ENCODE measurements around the gene ARL15. TPM values are rescaled to one million over a fixed set of nuclear protein-coding genes. Genes with fewer than 3 reads are reported as not detected.

The ARL15 gene
- total RNA-seq, 1 donor from 2014 or later, result 16.9 TPM

GRCh38 chr5:54296386-54296785 lies 14.0 kb downstream of the ARL15 start:
- no peak for DNase-seq (ENCODE audit: extremely low spot score, unreplicated experiment)
- Mint-ChIP-seq H3K9me3 (no peaks in the 10 kb centered on the region), H3K36me3 (no peaks in the 10 kb centered on the region), H3K4me1 (ENCODE audit: unreplicated experiment) (peaks cover 5% of the 10 kb centered on the region), H3K27me3 (no peaks in the 10 kb centered on the region), H3K4me3 (no peak overlapping the region), H3K27ac (no peak overlapping the region)
- TF ChIP-seq CTCF (conservative IDR thresholded peaks at IDR 0.05), result no peak

- Mint-ChIP-seq H3K4me1 (ENCODE audit: unreplicated experiment) (peaks cover 5% of the 10 kb centered on the region), H3K27me3 (no peaks in the 10 kb centered on the region), H3K27ac (no peak overlapping the region), H3K9me3 (no peaks in the 10 kb centered on the region), H3K36me3 (no peaks in the 10 kb centered on the region), H3K4me3 (no peak overlapping the region)
- no peak for TF ChIP-seq CTCF (conservative IDR thresholded peaks at IDR 0.05)
- DNase-seq (ENCODE audit: extremely low spot score, unreplicated experiment), result no peak
Measured at GRCh38 chr5:54295651-54296276, 14.6 kb downstream of the ARL15 start.

GRCh38 chr5:54294097-54294667 lies 16.2 kb downstream of the ARL15 start:
- H3K4me3 Mint-ChIP-seq, result no peak overlapping the region
- H3K9me3 Mint-ChIP-seq, result no peaks in the 10 kb centered on the region
- H3K27ac Mint-ChIP-seq, result no peak overlapping the region
- DNase-seq (ENCODE audit: extremely low spot score, unreplicated experiment), result no peak
- no peak for TF ChIP-seq CTCF (conservative IDR thresholded peaks at IDR 0.05)
- no peaks in the 10 kb centered on the region for H3K27me3 Mint-ChIP-seq
- H3K36me3 Mint-ChIP-seq, result no peaks in the 10 kb centered on the region
- peaks cover 5% of the 10 kb centered on the region for H3K4me1 Mint-ChIP-seq (ENCODE audit: unreplicated experiment)

- no peak overlapping the region for H3K4me3 Mint-ChIP-seq
- H3K4me1 Mint-ChIP-seq (ENCODE audit: unreplicated experiment), result peaks cover 5% of the 10 kb centered on the region
- DNase-seq (ENCODE audit: extremely low spot score, unreplicated experiment), result no peak
- H3K9me3 Mint-ChIP-seq, result no peaks in the 10 kb centered on the region
- no peak for TF ChIP-seq CTCF (conservative IDR thresholded peaks at IDR 0.05)
- H3K27me3 Mint-ChIP-seq, result no peaks in the 10 kb centered on the region
- no peak overlapping the region for H3K27ac Mint-ChIP-seq
- no peaks in the 10 kb centered on the region for H3K36me3 Mint-ChIP-seq
Measured at GRCh38 chr5:54292866-54293265, 17.5 kb downstream of the ARL15 start.

GRCh38 chr5:54291498-54291897 lies 18.9 kb downstream of the ARL15 start:
- Mint-ChIP-seq H3K9me3 (peaks cover under 1% of the 10 kb centered on the region), H3K27me3 (no peaks in the 10 kb centered on the region), H3K4me3 (no peak overlapping the region), H3K36me3 (no peaks in the 10 kb centered on the region), H3K27ac (peak overlapping the region; percentile 62), H3K4me1 (ENCODE audit: unreplicated experiment) (peaks cover 5% of the 10 kb centered on the region)
- no peak for TF ChIP-seq CTCF (conservative IDR thresholded peaks at IDR 0.05)
- DNase-seq (ENCODE audit: extremely low spot score, unreplicated experiment), result no peak
